NCI-H2227 (cell line): ENCODE results near the gene CIROP.

Experiments used
- DNase-seq: peaks from one replicate; lab custom pipeline; 2025; ENCODE audit not compliant: unreplicated experiment; lab: John Stamatoyannopoulos, UW

The CIROP gene

DNA sequence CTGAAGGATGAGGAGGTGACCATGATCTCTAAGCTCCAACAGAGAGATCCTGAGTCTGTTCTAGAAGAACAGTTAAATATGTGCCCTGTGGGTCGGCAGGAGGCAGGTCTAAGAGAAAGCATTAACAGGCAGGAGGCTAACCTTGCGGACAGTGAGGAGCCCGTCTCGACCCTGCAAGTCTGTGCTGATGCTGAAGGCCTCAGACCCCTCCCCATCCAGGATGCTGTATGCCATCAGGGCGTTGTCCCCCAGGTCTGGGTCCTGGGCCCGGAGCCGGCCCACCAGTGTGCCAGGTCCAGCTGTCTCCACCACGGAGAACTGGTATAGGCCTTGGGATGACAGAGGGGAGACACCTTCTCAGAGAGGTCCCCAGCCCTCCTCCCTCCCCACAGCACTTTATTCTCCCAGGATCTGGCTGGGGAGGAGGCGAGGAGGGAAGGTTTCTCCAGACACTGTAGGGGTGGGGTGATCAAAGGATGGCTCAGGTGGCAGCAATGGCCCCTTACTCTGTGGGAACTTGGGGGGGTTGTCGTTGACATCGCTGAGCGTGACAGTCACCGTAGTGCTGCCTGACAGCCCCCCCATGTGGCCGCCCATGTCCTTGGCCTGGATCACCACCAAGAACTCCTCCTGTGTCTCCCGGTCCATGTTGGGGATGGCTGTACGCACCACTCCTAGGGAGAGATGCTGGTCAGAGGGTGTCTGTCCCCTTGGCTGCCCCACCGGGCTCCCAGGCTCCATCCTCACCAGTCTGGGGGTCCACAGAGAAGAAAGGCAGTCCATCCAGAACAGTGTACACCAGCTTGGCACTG lies 50.6 kb downstream of the CIROP start:
- no peak for DNase-seq

DNA sequence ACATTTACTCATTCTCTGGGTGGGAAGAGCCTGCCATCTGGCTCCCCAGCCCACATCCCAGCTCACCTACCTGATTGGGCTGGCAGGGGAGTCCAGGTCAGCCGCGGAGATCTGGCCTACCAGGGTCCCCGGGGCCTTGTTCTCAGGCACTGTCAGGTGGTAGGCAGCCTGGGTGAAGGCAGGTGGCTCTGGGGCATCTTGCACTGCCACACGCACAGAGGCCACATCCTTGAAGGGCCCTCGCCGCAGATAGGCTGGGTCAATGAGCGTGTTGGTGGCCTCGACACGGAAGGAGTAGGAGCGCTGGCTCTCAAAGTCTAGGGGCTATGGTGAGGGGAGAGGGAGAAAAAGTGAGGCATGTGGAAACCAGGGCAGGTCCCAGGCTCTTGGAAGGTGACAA lies 51.4 kb downstream of the CIROP start:
- no peak for DNase-seq

DNA sequence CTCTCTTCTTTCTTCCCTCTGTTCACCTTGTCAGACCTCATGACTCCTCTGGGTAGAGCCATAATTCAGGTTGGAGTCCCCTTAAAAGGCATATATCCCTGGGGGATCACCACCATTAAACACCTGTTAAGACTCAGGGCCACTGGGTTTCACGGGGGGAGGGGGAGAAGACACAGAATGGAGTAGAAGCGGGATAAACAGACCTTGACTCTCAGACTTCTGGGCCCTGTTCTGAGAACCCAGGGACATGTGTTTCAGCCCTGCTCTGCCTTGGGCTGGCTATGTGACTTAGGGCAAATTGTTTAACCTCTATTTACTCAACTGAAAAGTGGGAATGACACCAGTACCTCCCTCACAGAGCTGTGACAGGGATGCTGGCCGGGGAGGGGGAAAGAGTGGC lies 52.1 kb downstream of the CIROP start:
- DNase-seq: no peak

DNA sequence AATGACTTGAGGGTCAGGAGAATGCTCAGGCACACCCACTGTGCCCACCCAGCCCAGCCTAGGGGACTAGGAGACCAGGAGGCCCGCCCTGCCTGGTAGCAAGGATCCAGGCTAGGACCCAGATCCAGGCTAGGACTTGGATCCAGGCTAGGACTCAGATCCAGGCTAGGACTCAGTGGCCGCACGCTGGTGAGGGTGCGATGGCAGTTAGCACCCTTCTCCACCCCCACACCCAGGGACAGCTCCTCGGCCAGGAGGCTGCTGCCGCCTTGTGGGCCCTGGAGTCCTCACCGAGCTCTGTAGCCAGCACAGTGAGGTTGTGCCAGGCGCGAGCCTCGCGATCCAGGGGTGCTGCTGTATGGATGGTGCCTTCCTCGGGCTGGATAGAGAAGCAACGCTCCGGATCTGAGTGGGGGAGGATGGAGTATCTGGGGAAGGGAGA lies 52.6 kb downstream of the CIROP start:
- DNase-seq: no peak

DNA sequence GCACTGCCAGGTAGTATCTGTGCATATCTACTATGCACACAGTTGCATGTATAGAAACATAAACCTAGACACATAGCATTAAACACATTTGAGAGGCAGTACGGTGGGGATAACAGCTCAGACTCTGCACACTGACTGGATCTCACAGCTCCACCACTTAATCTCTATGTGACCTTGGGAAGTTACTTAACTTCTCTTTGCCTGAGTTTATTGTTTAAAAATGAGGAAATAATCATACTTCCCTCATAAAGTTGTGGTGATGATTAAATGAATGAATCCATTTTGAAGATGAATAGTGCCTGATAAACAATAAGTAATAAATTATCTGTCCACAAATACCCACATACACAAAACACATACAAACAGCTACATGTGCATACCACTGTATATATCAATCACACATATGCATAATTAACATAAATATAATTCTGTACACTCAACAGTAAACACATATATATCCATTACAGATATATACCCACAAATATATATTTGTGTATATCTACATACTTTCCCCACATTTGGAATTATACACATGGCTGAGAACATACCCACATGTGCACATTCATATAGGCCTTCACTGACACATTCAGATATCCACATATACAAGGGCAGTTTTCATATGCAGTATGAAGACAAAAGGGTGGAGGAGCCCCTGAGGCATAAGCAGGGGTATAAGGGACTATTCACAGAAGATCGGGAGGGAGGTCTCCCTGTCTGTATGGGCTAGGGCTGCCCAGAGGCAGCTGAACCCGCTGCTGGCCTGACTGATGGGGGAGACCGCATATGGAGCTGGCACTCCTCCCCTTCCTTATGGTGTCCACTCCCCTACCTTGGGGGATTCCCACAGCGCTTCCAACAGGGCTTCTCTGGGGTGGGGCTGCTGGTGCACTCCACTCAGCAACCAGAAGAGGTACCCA lies 53.4 kb downstream of the CIROP start:
- DNase-seq: no peak
